Measurements from ENCODE around the gene CIRBP.

- TF ChIP-seq CTCF (IDR thresholded peaks at IDR 0.05 in 4 of 5, conservative IDR thresholded peaks at IDR 0.05 in 1 of 5) (peak; percentile 76 to 96 (median 92)), POLR2A (IDR thresholded peaks at IDR 0.05) (no peak)
Measured at GRCh38 chr19:1279782-1280341, 10.7 kb downstream of the CIRBP start.
